GM21526 (cell line): ENCODE data around the gene OR2T2.
"Not testable (repeated sequence)": the region's sequence is repeated elsewhere in the genome, so short reads cannot be mapped to it uniquely, and the experiment has no call there.

Experiments
- ATAC-seq: cut with Tn5 transposase; IDR thresholded peaks from one replicate; pipeline ENCODE4 v1.9.1; 2021; ENCODE audit warnings: moderate library complexity; ENCODE audit not compliant: unreplicated experiment, low FRiP score

The OR2T2 gene

DNA sequence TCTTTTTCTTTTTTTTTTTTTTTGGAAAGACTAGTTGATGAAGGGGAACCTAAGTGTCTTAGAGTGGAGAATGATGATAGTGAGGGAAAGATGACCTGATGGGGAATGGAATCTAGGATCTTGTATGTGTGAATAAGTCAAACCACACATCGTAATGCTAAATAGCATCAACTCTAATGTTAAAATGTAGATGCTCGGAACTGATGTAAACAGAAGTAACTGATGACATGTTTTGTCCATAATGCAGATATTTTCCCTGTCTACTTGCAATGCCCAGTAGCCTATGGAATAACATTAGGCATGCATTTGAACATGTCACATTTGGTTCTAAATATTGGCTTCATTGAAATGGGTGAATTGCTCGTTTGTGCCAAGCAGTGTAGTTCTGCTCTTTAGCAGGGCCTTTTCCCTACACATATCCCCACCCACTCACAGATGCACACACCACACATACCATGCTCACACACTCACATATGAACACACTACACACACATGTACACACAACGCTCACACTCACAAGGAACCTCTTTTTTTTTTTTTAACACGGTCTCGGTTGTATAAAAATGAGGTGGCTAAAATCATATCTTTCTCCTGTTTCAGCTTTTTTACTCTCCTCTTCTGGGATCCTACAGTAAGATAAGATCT lies 4.5 kb downstream of the OR2T2 start:
- ATAC-seq: peak; percentile 13

DNA sequence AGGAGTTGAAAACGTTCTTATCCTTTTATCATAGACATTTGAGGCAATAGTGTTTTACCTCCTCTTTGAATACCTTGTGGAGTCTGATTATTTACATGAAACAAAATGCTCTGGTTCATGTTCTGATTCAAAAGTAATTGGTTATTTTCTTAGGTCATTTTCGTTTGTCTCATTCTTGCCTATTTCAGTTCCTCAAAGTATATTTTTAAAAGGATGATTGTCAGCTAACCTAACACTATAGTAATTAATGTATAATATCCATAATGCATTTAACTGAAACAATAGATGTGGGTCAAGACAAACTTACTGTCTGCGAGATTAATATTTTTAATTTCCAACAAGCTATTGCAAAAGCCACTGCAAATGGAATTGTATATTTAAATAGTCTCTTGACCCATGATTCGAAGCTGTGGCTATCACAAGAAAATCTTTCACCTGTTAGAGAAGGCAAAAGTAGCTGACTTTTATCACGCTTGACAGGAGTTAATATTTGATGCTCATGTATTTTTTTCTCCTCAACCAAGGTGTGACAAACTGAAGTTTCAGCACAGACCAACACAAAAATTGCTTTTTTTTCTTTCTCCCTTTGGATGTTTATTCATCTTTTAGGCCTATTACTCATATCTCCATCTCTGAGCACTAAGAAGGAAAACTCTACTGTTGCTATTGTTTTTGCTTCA lies 5.2 kb downstream of the OR2T2 start:
- peak; percentile 66 for ATAC-seq

DNA sequence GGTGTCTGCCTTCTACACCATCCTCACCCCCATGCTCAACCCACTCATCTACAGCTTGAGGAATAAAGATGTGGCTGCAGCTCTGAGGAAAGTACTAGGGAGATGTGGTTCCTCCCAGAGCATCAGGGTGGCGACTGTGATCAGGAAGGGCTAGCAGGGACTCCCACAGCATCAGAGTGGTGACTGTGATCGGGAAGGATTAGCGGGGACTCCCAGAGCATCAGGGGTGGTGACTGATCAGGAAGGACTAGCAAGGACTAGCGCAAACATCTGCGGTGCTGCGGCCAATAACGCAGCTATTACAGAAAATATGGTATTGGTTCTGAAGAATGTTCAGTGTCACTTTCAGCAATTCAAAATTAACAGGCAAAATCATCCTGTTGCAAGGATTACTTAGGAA lies 8.2 kb downstream of the OR2T2 start:
- ATAC-seq: not testable (repeated sequence)

GRCh38 chr1:248455045-248455444 lies 9.6 kb downstream of the OR2T2 start:
- not testable (repeated sequence) for ATAC-seq

- ATAC-seq: not testable (repeated sequence)
These were observed 11.2 kb downstream of the OR2T2 start for GRCh38 chr1:248456635-248457034.

DNA sequence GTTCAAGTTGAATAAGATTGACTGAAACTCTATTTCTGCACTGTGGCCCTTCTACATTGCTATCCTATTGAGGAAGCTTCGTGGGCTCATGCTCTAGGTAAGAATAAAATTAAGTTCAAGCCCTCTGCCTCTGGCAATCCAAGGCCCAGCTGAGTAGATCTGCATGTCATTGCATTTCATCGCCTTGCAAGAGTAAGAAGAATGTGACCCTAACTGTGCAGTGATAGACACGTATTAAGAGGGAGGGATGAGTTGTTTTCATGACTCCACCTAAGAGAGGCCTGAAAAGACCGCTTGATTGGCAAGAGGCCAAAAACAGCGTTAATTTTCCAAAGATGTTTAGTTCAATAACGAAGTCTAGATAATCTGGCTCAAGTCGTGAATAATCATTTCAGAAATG lies 13.7 kb downstream of the OR2T2 start:
- not testable (repeated sequence) for ATAC-seq

- no peak for ATAC-seq
These were observed 25.7 kb downstream of the OR2T2 start for GRCh38 chr1:248471154-248471553.

DNA sequence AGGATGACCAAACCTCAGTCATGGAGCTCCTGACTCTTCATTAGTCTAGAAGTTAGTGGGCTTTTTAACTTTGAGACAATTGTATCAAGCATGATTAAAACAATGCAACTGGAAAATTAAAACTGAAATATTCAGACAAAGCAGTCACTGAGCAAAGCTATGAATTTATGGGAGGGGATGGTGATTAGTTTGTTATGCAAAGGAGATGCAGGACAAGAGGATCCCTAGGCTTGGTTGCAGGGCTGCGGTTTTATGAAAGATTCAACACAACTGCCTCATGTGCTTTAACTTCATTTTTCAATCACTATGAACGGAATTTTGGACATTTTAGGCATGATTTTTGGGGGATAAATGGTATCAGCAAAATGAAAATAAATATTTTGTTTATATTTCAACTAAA lies 26.7 kb downstream of the OR2T2 start:
- ATAC-seq: not testable (repeated sequence)

GRCh38 chr1:248473051-248473450 lies 27.6 kb downstream of the OR2T2 start, which contains the start of gene OR2T3:
Gene OR2T3 (plus strand): TSS chr1:248473351. CDS start chr1:248473351, 0 bp downstream.
- ATAC-seq: not testable (repeated sequence)

DNA sequence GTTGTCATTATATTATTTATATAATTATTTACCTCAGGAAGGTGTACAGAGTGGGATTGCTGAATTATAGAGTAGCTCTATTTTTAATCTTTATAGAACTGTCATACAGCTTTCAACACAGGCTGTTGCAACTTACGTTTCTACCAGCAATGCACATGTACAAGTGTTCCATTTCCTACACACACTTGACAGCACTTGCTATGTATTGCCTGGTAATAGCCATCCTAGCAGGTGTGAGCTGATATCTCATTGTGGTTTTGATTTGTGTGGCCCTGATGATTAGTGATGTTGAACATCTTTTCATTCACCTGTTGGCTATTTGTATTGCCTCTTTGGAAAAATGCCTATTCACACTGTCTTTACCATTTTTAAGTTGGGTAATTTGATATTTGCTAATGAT lies 30.2 kb downstream of the OR2T2 start:
- not testable (repeated sequence) for ATAC-seq

DNA sequence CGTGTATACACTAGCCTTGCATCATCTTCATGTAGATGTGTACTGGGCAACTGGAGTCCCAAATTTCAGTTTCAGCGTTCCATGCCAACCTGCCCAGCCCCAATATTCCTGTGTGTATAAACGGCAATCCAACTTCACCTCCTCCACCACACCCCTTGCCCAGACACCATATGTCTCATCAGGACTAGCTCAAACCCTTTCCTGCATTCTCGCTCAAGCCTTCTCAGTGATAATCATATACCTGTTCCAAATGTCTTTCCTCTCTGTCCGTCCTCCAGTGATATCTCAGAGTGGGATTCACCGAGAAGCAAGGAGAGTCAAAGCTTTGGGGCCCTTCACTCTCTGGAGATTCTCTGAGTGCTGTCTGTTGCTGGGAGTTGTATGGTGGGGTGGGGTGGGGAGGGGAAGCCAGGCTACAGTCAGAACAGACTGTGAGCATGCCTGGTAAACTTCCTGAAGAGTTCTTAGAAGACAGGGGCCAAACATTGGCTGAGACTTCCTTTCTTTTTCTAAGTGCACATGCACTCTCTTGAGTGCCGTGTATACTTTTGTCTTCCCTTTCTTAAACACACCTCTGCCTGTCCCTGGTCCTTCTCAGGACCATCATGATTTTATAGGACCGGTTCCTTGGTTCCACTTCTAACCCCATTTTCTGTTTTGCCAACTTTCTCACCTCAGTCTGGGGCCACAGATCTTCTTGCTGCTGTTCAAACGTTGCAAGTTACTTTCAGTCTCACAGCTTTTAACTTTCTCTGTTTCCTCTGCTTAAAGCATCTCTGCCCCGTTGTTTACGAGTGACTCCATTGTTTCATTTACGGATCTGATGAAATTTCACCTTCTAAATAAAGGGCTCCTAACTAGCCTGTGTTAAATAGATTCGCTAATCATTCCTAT lies 36.5 kb downstream of the OR2T2 start:
- peak; percentile 80 for ATAC-seq

GRCh38 chr1:248488289-248488688 lies 42.9 kb downstream of the OR2T2 start, which contains the start of gene OR2T5:
Gene OR2T5 (plus strand): TSS chr1:248488589. CDS start chr1:248488589, 0 bp downstream.
- not testable (repeated sequence) for ATAC-seq

- not testable (repeated sequence) for ATAC-seq
These were observed 51.2 kb downstream of the OR2T2 start for GRCh38 chr1:248496661-248497060.

DNA sequence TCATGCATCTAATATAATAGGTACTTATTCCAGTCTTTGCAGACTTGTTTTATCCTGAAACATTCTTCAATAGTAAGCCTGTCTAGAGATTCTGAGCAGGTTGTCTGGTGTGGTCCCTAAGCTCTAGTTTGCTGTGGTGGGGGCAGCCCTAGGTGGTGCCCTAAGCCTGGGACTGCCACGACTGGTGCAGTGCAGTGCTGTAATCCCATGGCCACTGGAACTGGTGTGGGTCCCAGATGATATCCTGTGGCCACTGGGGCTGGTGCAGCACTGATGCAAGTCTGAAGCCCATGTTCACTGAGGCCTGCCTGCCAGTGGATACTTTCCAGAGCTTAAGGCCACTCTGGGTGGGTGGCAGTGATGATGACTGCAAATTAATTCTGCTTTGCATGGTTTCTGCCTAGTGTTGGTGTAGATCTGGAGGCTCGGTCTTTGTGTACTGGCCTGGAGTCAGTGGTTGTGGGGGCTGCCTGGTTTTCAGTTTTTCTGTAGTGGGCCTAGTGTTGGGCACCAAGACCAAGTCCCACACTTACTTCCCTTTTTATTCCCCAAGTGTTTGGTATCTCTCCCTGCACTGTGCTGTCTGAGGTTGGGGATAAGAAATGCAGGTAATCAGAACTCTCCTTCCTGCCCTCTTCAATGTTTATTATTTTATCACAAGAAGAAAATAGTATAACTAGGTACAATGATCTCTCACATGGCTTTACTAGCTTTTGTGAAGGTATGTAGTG lies 55.0 kb downstream of the OR2T2 start:
- ATAC-seq: not testable (repeated sequence)
